Neural progenitor cell (in vitro differentiated cells): Measurements from ENCODE around the gene PLPP2. TPM values are rescaled to one million over a fixed set of nuclear protein-coding genes. Genes with fewer than 3 reads are reported as not detected.

Experiments
- DNase-seq: peaks from one replicate; pipeline ENCODE4 v3.0.0-alpha.2; 2016; ENCODE audit warnings: low spot score
- H2AFZ ChIP-seq: fragments of 200-600 bp; sonication (generic); replicated peaks from 2 replicates; pipeline ENCODE4 v1.6.1; 2016; ENCODE audit warnings: antibody characterized with exemption
- H3F3A ChIP-seq: fragments of 200-600 bp; sonication (generic); 2 replicates; pipeline ENCODE4 v1.6.1; 2016; ENCODE audit warnings: antibody characterized with exemption, low read depth
- H3K27ac ChIP-seq: fragments of 200-600 bp; sonication (generic); 2 replicates; pipeline ENCODE4 v1.5.1; 2016; ENCODE audit warnings: mild to moderate bottlenecking
- H3K27me3 ChIP-seq: fragments of 200-600 bp; sonication (generic); 2 replicates; pipeline ENCODE4 v1.6.1; 2016; ENCODE audit warnings: mild to moderate bottlenecking, moderate library complexity
- H3K36me3 ChIP-seq: fragments of 200-600 bp; sonication (generic); 2 replicates; pipeline ENCODE4 v1.5.1; 2016
- H3K4me1 ChIP-seq: fragments of 200-600 bp; sonication (generic); 2 replicates; pipeline ENCODE4 v1.6.1; 2016; ENCODE audit warnings: mixed run types
- H3K4me2 ChIP-seq: fragments of 200-600 bp; sonication (generic); 2 replicates; pipeline ENCODE4 v1.6.1; 2016
- H3K4me3 ChIP-seq: fragments of 200-600 bp; sonication (generic); 2 replicates; pipeline ENCODE4 v1.5.1; 2016
- H3K79me2 ChIP-seq: fragments of 200-600 bp; sonication (generic); 2 replicates; pipeline ENCODE4 v1.6.1; 2016; ENCODE audit warnings: low read depth
- H3K9ac ChIP-seq: fragments of 200-600 bp; sonication (generic); 2 replicates; pipeline ENCODE4 v1.6.1; 2016
- H3K9me3 ChIP-seq: fragments of 200-600 bp; sonication (generic); 2 replicates; pipeline ENCODE4 v1.5.1; 2016; ENCODE audit warnings: low read depth
- H4K20me1 ChIP-seq: fragments of 200-600 bp; sonication (generic); 2 replicates; pipeline ENCODE4 v1.6.1; 2016; ENCODE audit warnings: low read depth
- H3K27ac Mint-ChIP-seq: 3 replicates; pipeline ENCODE4 v1.8.0; 2021; ENCODE audit warnings: mixed read lengths
- H3K27me3 Mint-ChIP-seq: 2 replicates; pipeline ENCODE4 v1.8.0; 2022; ENCODE audit warnings: low read depth, mild to moderate bottlenecking, inconsistent platforms, moderate library complexity, mixed read lengths; ENCODE audit not compliant: insufficient read depth
- H3K36me3 Mint-ChIP-seq: 3 replicates; pipeline ENCODE4 v1.8.0; 2021; ENCODE audit warnings: mixed read lengths
- H3K4me1 Mint-ChIP-seq: 3 replicates; pipeline ENCODE4 v1.8.0; 2021; ENCODE audit warnings: mixed read lengths
- H3K4me3 Mint-ChIP-seq: 3 replicates; pipeline ENCODE4 v1.8.0; 2021; ENCODE audit warnings: mild to moderate bottlenecking, moderate library complexity, mixed read lengths
- H3K9me3 Mint-ChIP-seq: 3 replicates; pipeline ENCODE4 v1.8.0; 2020; ENCODE audit warnings: mixed read lengths
- EZH2 ChIP-seq: fragments of 200-600 bp; sonication (generic); IDR thresholded peaks from 2 replicates; pipeline ENCODE4 v1.6.1; 2017; ENCODE audit warnings: antibody characterized with exemption, mild to moderate bottlenecking, moderate library complexity
- EZH2phosphoT487 ChIP-seq: fragments of 200-600 bp; sonication (generic); IDR thresholded peaks from 2 replicates; pipeline ENCODE4 v1.6.1; 2017; ENCODE audit warnings: antibody characterized with exemption
- total RNA-seq: library from RNA; depleted of rRNA; stranded (reverse); fragments of >200 nt; gene quantifications from 2 replicates; pipeline ENCODE4 v1.2.3, GENCODE V29; 2015; ENCODE audit warnings: low replicate concordance
- TF ChIP-seq, protein P1 (sequence below): fragments of 200-600 bp; sonication (generic); IDR thresholded peaks from 2 replicates; pipeline ENCODE4 v1.5.1; 2017; ENCODE audit warnings: antibody characterized with exemption, mild to moderate bottlenecking

PLPP2 gene
- total RNA-seq, 1 donor from 2014 or later: not detected

DNA sequence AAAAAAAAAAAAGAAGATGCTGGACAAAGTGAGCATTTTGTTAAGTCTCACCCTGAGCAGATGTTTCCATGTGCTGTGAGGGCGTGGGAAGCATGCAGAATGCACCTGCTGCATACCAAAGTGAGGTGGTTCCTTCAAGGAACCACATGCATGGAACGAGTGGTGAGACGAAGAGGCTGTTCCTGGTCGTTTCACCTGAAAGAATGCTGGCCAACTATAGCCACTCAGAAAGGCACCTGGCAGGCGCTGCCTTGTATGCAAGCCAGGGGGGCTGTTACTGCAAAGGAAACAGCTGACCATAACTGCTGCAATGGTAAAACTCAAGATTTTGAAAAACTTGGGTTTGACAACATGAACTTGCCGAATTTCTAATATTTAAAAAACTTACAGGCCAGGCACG is 38.7 kb upstream of the PLPP2 start:
- Mint-ChIP-seq H3K9me3 (peaks cover 20% of the 10 kb centered on the region), H3K4me1 (no peaks in the 10 kb centered on the region), H3K4me3 (no peak overlapping the region), H3K27me3 (no peaks in the 10 kb centered on the region), H3K36me3 (peaks cover 51% of the 10 kb centered on the region), H3K27ac (no peak overlapping the region)
- Histone ChIP-seq H3K27ac (no peak overlapping the region), H4K20me1 (peaks cover 8% of the 10 kb centered on the region), H3K4me2 (no peak overlapping the region), H3K9ac (no peak overlapping the region), H3K79me2 (peaks cover 52% of the 10 kb centered on the region), H3K36me3 (peaks cover 23% of the 10 kb centered on the region), H3K4me1 (no peaks in the 10 kb centered on the region), H3K9me3 (no peaks in the 10 kb centered on the region), H3K4me3 (no peak overlapping the region), H3K27me3 (no peaks in the 10 kb centered on the region), H3F3A (no peaks in the 10 kb centered on the region), H2AFZ (no peak overlapping the region)
- TF ChIP-seq EZH2phosphoT487 (no peak), EZH2 (no peak)
- TF ChIP-seq, protein P1, sequence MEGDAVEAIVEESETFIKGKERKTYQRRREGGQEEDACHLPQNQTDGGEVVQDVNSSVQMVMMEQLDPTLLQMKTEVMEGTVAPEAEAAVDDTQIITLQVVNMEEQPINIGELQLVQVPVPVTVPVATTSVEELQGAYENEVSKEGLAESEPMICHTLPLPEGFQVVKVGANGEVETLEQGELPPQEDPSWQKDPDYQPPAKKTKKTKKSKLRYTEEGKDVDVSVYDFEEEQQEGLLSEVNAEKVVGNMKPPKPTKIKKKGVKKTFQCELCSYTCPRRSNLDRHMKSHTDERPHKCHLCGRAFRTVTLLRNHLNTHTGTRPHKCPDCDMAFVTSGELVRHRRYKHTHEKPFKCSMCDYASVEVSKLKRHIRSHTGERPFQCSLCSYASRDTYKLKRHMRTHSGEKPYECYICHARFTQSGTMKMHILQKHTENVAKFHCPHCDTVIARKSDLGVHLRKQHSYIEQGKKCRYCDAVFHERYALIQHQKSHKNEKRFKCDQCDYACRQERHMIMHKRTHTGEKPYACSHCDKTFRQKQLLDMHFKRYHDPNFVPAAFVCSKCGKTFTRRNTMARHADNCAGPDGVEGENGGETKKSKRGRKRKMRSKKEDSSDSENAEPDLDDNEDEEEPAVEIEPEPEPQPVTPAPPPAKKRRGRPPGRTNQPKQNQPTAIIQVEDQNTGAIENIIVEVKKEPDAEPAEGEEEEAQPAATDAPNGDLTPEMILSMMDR: no peak
- no peak for DNase-seq

DNA sequence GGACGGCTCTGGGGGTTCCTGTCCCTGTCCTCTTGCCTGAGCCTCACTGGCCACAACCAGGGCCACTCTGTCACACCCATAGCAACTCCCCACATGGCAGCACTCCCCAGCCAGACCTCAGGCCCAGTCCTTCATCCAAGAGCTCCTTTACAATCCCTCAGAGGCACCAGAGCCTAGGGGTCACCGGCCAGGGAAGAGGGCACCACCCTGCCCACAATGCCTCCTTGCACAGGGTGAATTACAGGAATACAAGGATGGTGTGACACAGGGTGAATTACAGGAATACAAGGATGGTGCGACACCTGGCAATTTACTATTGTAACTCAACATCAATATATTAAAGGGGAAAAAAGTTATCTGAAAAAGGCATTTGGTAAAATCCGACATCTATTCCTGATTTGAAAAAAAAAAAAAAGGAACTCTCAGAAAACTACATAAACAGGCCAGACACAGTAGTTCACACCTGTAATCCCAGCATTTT is 36.9 kb upstream of the PLPP2 start:
- H3K4me3 Mint-ChIP-seq: no peak overlapping the region
- peaks cover 40% of the 10 kb centered on the region for H3K36me3 Mint-ChIP-seq
- TF ChIP-seq EZH2 (no peak), EZH2phosphoT487 (no peak)
- TF ChIP-seq, protein P1: no peak
- no peak overlapping the region for H3K27ac Mint-ChIP-seq
- Histone ChIP-seq H4K20me1 (no peaks in the 10 kb centered on the region), H3K27ac (no peak overlapping the region), H3K9ac (no peak overlapping the region), H3F3A (no peaks in the 10 kb centered on the region), H3K4me2 (no peak overlapping the region), H3K36me3 (peaks cover 23% of the 10 kb centered on the region), H3K27me3 (no peaks in the 10 kb centered on the region), H3K9me3 (no peaks in the 10 kb centered on the region), H3K4me1 (no peaks in the 10 kb centered on the region), H3K4me3 (no peak overlapping the region), H3K79me2 (peaks cover 52% of the 10 kb centered on the region), H2AFZ (no peak overlapping the region)
- DNase-seq: no peak
- peaks cover 20% of the 10 kb centered on the region for H3K9me3 Mint-ChIP-seq
- no peaks in the 10 kb centered on the region for H3K4me1 Mint-ChIP-seq
- H3K27me3 Mint-ChIP-seq: no peaks in the 10 kb centered on the region

DNA sequence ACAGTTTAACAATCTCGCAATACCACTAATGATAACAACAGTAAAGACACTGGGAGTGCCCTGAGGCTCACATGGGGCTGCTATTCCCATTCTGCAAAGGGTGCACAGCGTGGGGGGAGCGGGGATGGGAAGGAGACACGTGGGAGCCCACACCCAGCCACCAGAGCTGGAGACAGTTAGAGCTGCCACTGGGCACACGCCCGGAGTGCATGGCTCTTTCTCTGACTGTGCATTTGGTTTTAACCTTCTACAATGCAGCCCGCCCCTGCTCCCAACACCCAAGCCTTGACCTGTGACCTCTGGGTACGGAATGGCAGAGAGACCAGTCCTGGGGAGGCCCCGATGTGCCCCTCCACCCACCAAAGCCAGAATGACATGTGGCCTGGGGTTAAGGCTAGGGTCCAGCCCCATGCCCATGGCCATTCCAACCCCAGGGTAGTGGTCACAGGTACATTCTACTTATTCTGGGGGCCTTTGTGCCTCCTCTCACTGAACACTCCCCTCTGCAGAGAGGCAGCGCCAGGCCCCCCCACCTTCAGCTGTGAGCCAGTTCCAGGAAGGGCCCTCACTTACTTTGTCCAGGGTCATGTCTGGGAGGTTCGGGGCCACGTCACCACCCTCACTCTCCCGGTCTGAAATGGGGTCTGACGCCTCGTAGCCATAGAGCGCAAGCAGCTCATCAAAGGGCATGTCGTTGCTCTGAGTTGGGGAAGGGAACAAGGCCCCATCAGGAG is 36.3 kb upstream of the PLPP2 start:
- Histone ChIP-seq H3K4me2 (no peak overlapping the region), H3K9ac (no peak overlapping the region), H3K27ac (no peak overlapping the region), H3K4me3 (no peak overlapping the region), H3K4me1 (no peaks in the 10 kb centered on the region), H4K20me1 (no peaks in the 10 kb centered on the region), H3K36me3 (peaks cover 23% of the 10 kb centered on the region), H3K9me3 (no peaks in the 10 kb centered on the region), H3K79me2 (peaks cover 58% of the 10 kb centered on the region), H3K27me3 (no peaks in the 10 kb centered on the region), H2AFZ (no peak overlapping the region), H3F3A (no peaks in the 10 kb centered on the region)
- no peaks in the 10 kb centered on the region for H3K4me1 Mint-ChIP-seq
- no peak overlapping the region for H3K27ac Mint-ChIP-seq
- peaks cover 40% of the 10 kb centered on the region for H3K36me3 Mint-ChIP-seq
- H3K4me3 Mint-ChIP-seq: no peak overlapping the region
- TF ChIP-seq, protein P1: no peak
- TF ChIP-seq EZH2 (no peak), EZH2phosphoT487 (no peak)
- no peaks in the 10 kb centered on the region for H3K27me3 Mint-ChIP-seq
- DNase-seq: no peak
- H3K9me3 Mint-ChIP-seq: peaks cover 20% of the 10 kb centered on the region
